Activated effector memory CD4-positive, alpha-beta T cell treated with anti-CD3 and anti-CD28 coated beads, Interleukin-2, amount 50 U/mL, for 16 hours (primary cell): ENCODE data around the gene ZNF22.

ENCODE experiments used
- DNase-seq: peaks from one replicate; pipeline ENCODE4 v3.0.0-alpha.2; 2020

Gene ZNF22

DNA sequence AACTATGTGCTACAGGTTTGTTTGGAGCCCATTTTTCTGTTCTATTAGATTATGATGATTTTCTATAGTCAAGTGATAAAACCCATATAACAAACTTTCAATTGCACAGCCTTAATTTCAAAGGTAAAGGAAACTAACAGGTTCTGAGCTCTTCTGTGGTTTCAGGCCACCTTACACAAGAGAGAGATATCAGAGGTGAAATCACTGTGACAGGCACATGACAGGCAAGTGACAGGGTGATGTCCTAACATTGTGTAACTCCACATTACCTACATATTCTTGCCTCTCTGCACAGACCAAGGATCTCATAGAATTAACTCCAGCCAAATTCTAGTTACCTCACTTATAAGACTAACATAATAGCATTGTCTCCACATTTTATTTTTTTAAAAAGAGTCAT lies 35.0 kb downstream of the ZNF22 start:
- DNase-seq = no peak

DNA sequence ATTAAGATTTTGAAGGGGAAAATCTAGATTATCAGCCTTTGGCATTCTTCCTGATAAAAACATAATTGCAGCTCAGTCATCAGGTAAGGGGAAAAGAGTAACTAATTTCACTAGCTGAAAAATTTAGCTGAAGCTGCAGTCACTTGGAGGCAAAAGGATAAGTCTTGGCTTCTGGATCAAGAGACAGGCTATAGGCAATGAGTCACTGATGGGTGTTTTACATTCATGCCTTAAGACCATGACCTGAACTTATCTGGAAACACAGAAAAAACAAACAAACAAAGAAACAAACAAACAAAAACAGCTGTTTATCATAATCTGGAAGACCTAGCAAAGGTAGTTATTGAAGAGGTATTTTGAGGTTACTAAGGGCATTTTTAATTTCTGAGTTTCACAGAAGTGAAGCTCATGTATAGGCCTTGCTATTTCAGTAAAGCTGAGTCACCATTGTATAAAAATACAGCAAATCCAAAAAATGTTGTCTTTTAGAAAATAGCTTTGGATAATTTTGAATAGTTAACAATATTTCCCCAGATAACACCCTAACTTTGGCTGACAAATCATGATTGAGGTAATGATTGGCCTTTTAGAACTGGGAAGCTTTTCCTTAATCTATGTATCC lies 40.3 kb downstream of the ZNF22 start:
- no peak for DNase-seq

DNA sequence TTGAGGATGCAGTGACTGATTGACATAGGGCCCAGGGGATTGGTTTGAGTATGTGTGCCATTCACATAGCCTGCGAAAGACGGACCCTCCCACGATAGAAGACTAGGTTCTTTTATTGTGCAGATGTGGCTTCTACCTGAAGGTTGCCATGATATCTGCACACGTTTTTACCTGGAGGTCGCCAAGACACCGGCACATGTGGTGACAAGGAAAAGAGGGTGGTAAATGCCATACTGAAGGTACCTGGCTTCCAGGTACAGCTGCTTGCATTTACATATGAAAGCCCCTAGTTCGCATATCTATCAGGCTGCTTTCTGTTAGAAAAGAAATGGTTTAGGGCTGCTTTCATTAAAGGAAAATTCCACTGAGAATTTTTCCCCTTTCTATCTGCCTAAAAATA lies 43.6 kb downstream of the ZNF22 start:
- no peak for DNase-seq

DNA sequence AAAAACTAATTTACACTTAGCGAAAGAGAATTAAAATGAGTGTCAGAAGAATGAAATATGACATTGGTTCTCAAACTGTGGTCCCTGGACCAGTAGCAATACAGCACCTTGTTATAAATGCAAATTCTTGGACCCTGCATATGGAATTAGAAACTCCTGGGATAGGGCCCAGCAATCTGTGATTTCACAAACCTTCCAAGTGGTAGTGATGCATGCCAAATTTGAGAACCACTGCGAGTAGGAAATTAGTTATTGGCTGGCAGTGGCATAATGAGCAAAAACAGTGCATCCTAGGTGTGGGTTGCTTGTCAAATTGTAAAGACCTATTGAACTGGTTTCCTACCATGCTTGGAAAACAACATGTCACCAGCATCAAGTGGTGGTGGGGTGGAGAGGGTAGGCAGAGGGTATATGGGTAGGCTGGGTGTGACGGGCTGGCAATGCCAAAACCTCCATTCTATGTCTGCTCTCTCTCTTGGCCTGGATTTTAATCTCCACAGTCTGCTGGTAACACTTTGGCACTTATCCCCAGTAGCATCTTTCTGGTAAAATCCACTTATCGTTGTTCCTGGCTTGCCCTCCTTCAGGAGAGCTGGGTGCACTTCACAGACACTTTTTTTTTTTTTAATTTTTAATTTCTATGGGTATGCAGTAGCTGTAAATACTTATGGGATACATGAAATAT lies 50.0 kb downstream of the ZNF22 start:
- no peak for DNase-seq

DNA sequence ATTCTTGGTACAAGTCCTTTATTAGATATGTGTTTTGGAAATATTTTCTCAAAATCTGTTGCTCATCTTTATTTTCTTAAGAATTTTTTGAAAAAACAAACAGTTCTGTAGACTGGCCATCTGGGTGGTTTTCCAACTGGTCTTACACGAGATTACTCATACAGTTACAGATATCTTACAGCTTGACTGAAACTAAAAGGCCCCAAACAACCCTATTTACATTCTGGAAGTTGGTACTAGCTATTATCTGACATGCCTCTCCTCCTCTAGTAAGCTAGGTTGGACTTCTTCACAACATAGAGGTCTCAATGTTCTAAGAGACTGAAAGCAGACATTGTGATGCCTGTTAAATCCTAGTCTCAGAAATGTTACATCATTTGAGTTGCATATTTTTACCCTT lies 52.0 kb downstream of the ZNF22 start:
- DNase-seq = no peak

DNA sequence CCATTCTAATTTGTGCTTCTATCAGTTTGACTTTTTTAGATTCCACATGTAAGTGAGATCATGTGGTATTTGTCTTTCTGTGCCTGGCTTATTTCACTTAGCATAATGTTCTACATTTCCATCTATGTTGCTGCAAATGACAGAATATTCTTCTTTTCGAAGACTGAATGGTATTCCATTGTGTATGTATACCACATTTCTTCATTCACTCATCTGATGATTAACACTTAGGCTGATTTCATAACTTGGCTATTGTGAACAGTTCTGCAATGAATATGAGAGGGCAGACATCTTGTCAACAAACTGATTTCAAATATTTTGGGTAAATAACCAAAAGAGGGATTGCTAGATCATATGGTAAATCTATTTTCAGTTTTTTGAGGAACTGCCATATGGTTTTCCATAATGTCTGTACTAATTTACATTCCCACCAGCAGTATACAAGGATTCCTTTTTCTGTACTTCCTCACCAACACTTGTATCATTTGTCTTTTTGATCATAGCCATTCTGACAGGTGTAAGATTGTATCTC lies 52.9 kb downstream of the ZNF22 start:
- no peak for DNase-seq
